Measurements from ENCODE around the gene CRTC2.
A peak's percentile ranks its signal among the peaks of the same experiment; 100 is the strongest.
"Not testable (repeated sequence)": the region's sequence is repeated elsewhere in the genome, so short reads cannot be mapped to it uniquely, and the experiment has no call there.

Gene CRTC2

DNA sequence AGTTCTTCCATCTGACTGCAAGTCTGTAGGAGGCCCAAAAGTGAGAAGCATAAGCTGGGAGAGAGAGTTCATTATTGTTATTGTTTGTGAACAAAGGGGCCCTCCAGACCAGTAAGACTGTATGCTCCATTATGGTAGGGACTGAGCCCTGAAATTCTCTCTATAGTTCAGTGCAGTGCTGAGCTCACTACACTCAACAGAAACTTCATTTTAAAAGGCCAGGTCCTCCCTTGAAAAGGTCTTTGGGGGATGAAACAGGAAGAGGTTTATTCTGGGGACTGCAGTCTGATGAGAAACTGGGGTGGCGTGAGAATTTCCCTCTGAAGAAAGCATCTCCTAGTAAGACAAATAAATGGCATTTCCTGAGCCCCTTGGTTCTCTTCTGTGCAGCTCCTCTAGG, 30.2 kb downstream of the CRTC2 start:
- no peak for DNase-seq

DNA sequence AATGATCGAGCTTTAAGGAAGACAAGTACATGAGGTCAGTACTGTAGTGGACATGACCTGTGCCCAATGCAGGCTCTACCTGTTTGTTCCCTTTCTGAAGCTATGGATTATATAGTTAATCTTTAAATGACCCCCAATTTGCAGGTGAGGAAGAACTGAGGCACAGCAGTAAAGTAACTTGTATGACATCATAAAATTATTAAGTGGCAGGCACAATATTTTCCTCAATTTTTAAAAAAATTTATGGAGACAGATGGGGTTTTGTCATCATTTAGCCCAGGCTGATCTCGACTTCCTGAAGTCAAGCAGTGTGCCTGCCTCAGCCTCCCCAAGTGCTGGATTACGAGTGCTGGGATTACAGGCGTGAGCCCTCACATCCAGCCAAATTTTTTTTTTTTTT, 32.0 kb downstream of the CRTC2 start:
- DNase-seq = no peak

DNA sequence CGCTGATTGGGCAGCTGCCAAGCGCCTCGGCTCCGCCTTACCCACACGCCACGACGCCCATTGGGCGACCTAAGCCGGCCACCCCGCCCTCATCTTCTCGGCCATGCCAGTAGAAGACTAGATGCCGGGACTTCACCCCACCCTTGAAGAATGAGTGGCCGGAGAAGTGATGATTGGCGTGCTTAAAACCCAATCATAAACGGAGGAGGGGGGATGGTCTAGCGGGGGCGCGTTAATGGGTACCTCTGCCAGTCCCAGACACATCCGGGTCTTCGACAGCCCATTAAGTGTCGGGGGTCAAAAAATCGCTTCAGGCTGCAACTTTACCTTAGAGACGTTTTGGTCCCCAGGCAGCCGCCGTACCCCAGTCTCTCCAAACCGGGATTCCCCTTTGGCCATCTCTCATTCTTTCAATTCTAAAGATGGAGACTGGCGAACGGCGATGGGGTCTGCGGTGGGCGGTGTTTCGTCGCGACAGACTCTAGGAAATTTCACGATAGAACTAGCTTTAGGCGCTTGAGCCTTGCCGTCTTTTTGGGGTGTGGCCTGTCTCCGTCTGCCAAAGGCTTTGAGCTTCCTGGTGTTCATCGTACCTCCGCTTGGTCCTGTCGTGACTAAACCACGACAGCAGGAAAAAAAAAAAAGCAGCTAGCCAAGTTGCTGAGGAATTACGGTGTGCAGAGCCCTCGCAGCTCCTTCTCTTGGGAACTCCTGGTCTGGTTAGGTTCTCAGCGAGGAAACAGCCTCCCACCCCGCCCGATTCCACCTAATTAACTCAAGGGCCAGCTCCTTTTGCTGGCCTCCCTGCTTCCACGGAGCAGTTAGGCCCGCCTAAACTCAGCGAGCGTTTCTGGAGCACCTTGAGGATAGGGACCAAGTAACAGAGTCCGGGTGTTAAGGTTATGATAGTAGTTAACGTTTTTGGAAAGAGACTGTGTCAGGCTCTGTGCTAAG, 35.2 kb downstream of the CRTC2 start, which contains the start of gene GATAD2B:
Gene GATAD2B (minus strand): TSS at position 1 of the 954 bp plus-strand sequence. CDS start 94,625 bp downstream, outside the sequence.
- DNase-seq = peak; percentile 100

DNA sequence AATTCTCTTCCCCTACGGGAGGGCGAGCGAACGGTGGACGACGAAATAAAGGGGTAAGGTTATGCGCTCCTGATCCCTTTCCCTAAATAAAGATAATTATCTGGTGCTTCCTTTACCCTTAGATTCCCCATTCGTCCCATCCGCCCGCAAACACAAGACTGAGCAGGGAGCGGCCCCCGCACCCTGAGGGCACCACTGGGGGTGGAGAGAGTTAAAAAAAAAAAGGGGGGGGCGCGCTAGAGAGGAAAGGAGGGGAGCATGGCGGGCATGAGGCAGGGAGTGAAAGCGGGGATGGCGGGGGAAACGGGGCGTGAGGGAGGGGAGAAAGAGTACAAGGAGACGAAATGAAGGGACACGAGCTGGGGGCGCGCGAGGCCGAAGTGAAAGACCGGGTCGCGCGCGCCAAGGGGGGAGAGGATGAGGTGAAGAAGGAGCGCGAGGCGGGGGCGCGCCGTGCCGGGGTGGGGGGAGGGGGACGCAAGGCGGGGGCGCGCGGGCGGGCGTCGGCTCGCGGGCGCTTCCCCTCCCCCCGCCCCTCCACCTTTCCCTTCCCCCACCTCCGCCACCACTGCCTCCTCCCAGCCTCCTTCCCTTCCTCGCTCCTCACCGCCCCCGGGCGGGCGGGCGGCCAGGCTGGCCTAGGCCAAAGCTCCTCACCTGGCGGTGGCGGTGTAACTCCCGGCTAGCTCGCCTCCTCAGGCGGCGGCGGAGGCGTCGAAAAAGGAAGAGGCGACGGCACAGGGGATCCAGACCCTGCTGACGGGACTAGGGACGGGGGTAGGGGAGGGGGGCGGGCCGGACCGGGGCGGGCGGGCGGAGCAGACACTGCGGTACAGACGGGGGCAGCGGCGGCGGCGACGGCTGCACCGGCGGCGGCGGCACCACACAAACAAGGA, 36.1 kb downstream of the CRTC2 start:
- peak; percentile 93 for DNase-seq

DNA sequence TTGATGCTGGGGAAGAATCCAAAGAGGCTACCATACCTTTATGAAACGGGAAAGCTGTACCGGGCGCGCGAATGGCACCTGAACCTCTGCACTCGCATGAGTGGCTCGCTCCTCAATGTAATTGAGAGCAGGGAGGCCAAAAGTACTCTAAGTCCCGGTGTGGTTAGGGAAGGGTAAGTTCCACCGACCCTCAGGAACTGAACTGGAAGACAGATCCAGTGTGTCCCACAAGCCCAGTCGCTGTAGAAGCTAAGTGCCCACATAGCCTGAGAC, 36.7 kb downstream of the CRTC2 start:
- DNase-seq = peak; percentile 74

DNA sequence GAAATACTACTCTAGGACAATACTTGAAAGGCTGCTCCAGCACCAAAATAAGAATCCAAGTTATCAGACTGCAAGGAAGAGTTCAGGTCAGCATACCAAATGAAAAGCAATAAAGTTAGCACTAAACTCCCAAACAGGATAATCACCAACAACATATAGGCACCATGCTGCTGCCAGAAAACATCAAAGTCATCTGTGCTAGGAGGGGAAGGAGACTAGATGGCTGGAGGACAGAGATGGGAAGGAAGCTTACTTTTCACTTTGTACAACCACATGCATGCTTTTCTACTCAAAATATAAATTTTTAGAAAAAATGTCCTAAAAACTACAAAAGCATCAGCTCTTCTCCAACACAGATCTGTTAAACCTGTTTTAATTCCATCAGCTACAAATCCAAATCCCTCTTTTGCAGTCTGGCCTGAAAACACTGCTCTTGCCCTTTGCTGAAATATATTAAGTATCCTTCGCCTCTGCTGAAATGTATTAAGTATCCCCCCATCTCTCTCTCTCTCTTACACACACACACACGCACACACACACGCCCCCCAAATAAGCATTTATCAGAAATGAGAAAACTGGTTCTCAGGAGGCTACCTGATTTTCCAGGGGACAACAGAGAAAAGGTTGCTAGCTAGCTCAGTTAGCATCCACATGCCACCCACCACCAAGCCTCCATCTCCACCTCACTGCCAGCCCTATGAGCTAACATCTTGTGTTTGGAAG, 37.2 kb downstream of the CRTC2 start:
- DNase-seq = no peak

DNA sequence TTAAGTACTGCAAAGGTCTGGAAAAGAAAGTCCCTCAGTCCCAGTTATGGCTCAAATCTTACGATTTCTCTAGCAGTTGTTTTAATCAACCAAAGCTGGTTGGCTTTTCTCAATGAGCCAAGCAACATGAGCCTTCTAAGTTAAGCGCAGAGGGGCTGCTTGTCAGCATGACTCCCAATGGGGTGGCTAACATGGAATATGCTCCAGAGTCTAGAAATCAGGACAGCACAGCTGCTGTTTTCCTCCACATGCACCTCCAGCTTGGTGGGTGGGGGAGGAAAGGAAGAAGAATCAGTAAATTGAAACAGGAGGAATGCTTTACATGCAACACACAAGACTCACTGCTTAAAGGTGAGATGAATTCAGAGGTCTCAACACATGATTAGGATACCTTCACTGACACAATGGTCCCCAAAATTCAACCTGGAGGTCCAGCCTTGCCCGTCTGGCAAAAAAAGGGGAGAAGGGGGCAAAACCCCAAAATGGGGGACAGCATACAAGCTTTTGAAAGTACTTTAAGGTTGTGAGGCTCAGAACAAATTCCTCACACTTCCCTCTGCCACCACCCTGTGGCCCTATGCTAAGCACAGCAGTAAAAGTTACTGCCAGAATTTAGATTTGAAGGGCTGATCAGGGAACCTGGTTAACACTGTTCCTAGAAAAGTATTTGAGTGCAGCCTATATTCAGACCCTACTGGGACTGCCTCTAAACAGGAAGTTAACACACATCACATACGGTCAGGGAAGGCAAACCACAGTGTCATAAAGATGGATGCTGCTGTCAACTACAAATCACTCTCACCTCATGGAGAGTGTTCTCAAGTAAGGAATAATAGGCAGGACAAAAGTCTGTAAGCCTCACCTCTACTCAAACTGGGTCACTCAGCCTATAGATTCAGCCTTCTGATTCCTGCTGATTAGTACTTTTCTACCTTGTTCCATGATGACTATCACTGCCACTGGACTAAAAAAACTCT, 38.2 kb downstream of the CRTC2 start:
- DNase-seq = peak; percentile 29

DNA sequence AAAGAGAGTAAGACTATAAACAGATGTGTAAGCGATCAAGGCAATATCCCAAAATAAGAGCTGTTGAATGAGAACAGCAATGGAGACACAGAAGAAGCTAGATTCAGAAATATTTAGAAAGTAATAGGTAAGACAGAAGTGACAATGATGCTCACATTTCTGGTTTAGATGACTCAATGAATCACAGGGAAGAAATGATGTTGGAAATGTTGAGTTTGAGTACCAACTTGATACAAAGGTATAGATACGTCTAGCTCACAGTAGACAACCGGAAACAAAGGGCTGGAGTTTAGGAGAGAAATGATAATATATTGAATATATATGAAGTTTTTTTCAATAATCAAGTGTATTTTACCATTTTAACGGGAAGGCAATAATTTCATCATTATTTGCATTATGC, 42.1 kb downstream of the CRTC2 start:
- DNase-seq = no peak

DNA sequence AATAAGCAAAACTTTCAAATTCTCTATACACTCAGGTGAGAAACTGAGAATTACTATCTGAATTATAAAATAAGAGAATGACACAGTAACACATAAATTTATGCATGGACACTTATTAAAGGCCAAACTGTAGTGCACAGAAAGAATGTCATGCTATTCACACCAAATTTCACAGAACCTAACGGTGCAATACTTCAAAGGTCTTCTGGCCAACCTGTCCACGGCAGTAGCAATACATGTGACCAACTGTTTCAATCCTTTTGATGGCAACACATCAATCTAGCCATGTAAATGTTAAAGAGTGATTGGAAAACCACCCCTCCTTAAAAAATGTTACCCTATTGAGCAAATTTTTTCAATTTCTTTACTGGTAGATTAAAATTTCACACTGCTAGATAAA, 46.1 kb downstream of the CRTC2 start:
- DNase-seq = no peak

DNA sequence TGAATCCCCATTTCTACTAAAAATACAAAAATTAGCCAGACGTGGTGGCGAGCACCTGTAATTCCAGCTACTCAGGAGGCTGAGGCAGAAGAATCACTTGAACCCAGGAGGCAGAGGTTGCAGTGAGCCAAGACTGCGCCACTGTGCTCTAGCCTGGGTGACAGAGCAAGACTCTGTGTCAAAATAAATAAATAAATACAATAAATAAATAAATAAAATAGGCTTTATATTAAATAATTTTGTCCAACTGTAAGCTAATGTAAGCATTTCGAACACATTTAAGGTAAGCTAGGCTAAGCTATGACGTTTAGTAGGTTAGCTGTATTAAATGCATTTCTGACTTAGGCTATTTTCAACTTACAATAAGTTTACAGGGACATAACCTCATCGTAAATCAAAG, 47.9 kb downstream of the CRTC2 start:
- not testable (repeated sequence) for DNase-seq

DNA sequence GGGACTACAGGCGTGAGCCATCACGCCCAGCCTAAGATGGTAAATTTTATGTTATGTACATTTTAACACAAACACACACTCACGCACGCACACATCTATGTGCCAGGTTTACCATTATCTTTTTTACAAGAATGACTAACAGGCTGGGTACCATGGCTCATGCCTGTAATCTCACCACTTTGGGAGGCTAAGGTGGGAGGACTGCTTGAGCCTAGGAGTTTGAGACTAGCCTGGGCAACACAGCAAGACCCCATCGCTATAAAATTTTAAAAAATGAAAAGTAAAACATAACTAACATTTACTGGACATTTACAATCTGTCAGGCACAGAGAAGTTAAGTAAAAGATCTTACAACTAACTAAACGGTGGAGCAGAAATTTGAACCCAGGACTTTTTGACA, 50.3 kb downstream of the CRTC2 start:
- DNase-seq = no peak

DNA sequence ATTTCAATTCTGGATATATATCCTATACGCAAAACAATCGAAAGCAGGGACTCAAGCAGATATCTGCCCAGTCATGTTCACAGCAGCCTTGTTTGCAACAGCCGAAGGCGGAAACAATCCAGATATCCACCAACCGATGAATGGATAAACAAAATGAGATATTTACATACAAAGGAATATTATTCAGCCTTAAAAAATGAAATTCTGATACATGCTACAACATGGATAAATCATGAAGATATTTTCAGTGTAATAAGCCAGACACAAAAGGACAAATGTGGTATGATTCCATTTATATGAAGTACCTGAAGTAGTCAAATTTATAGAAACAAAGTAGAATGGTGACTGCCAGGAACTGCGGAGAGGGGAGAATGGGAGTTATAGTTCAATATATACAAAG, 51.3 kb downstream of the CRTC2 start:
- DNase-seq = no peak

DNA sequence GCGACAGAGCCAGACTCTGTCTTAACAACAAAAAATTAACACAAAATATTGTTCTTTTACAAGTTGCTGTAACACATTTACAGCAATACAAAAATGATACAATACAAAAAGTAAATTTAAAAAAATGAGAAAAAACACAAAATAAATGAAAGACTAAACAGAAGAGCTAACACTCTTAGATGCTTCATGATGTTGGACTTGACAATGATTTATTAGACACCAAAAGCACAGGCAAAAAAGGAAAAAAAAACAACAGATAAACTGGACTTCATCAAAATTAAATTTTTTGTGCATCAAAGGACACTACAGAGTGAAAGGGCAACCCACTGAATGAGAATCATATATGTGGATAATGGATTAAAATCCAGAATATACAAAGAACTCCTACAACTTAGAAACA, 52.0 kb downstream of the CRTC2 start:
- no peak for DNase-seq

DNA sequence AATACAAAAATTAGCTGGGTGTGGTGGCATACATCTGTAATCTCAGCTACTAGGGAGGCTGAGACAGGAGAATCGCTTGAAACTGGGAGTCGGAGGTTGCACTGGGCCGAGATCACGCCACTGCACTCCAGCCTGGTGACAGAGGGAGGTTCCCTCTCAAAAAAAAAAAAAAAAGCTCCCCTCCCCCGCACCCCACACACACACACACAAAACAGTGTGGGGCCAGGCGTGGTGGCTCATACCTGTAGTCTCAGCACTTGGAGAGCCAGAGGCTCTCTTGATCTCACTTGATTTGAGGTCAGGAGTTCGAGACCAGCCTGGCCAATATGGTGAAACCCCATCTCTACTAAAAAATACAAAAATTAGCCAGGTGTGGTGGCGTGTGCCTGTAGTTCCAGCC, 52.5 kb downstream of the CRTC2 start:
- DNase-seq = not testable (repeated sequence)

DNA sequence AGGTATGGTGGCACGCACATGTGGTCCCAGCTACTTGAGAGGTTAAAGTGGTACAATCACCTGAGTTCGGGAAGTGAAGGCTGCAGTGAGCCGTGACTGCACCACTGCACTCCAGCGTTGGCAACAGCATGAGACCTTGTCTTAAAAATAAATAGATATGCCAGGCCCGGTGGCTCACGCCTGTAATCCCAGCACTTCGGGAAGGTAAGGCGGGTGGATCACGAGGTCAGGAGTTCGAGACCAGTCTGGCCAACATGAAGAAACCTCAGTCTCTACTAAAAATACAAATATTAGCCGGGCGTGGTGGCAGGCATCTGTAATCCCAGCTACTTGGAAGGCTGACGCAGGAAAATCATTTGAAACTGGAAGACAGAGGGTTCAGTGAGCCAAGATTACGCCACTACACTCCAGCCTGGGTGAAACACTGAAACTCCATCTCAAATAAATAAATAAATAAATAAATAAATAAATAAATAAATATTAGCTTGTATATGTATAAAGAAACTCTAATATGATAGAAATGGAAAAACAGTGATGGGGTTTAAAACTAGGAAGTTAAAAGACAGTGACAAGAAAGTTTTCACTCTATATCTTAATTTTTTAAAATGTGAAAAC, 54.5 kb downstream of the CRTC2 start:
- DNase-seq = no peak

DNA sequence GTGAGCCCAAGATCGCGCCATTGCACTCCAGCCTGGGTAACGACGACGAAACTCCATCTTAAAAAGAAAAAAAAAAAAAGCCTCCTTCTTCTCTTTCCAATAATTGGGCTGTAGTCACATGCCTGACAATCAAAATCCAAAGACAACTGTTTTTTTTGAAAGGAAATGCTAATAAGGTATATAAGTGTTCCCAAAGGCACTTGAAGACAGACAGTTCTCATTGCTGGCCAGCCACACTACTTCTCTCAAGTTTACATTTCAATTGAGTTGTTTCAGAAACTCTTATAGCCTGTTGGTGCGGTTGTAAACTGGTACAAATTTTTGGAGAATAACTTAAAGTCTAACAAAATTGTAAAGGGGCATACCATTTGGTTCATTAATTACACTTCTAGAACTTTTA, 58.9 kb downstream of the CRTC2 start:
- no peak for DNase-seq

Measured in NCI-H82 (cell line).